Naive thymus-derived CD4-positive, alpha-beta T cell (primary cell): Measurements from ENCODE around the gene REM1. TPM values are rescaled to one million over a fixed set of nuclear protein-coding genes. Genes with fewer than 3 reads are reported as not detected.

Experiments
- ATAC-seq: fragments of 150-1000 bp; cut with Tn5 transposase; 2 replicates; pipeline ENCODE4 v1.10.0; 2021; ENCODE audit warnings: mild to moderate bottlenecking, moderate library complexity
- CTCF ChIA-PET: fragments of 350-600 bp; sonication (Branson Sonifier 250); formaldehyde crosslinking; loops from one replicate; lab custom pipeline; 2021; ENCODE audit warnings: antibody characterized with exemption; lab: Charles Lee
- POLR2A ChIA-PET: fragments of 350-600 bp; sonication (Branson Sonifier 250); formaldehyde crosslinking; loops from one replicate; lab custom pipeline; 2021; ENCODE audit warnings: antibody characterized with exemption, inconsistent platforms; lab: Charles Lee
- DNase-seq, 9 donors: peaks; one replicate each; pipeline versions ENCODE4 v3.0.0 to v3.0.0-alpha.2; 2020 to 2022; ENCODE audit warnings: mixed read lengths in 1 of 9
- H3K27ac ChIP-seq: one replicate; pipeline ENCODE4 v1.7.0; 2013; ENCODE audit warnings: mild to moderate bottlenecking, low read depth, low read length, moderate library complexity
- H3K27me3 ChIP-seq, 2 donors: one replicate each; pipeline ENCODE4 v1.7.0; 2013; ENCODE audit warnings: low read length in 2 of 2, mild to moderate bottlenecking in 2 of 2, moderate library complexity in 2 of 2; ENCODE audit not compliant: control insufficient read depth in 2 of 2, insufficient read depth in 2 of 2
- H3K36me3 ChIP-seq, 3 experiments: 1 replicate in 2 of 3; 2 replicates in 1 of 3; pipeline ENCODE4 v1.7.0; 2013; ENCODE audit warnings: low read length in 3 of 3, mild to moderate bottlenecking in 3 of 3, moderate library complexity in 1 of 3; ENCODE audit not compliant: insufficient read depth in 3 of 3, control insufficient read depth in 2 of 3
- H3K4me1 ChIP-seq, 2 donors: one replicate each; pipeline ENCODE4 v1.7.0; 2013; ENCODE audit warnings: low read length in 2 of 2, mild to moderate bottlenecking in 2 of 2, moderate library complexity in 1 of 2; ENCODE audit not compliant: control insufficient read depth in 2 of 2, insufficient read depth in 2 of 2
- H3K4me3 ChIP-seq: 2 replicates; pipeline ENCODE4 v1.7.0; 2013; ENCODE audit warnings: mild to moderate bottlenecking, low read length
- H3K9me3 ChIP-seq, 3 experiments: 1 replicate in 2 of 3; 2 replicates in 1 of 3; pipeline ENCODE4 v1.7.0; 2013; ENCODE audit warnings: low read length in 3 of 3; ENCODE audit not compliant: control insufficient read depth in 2 of 3
- H3K27ac Mint-ChIP-seq, 9 donors: one replicate each; pipeline ENCODE4 v1.8.0; 2020 to 2022; ENCODE audit warnings: mixed read lengths in 9 of 9, mild to moderate bottlenecking in 8 of 9, moderate library complexity in 5 of 9, inconsistent platforms in 2 of 9
- H3K27me3 Mint-ChIP-seq, 5 donors: one replicate each; pipeline ENCODE4 v1.8.0; 2021 to 2022; ENCODE audit warnings: mixed read lengths in 5 of 5, mild to moderate bottlenecking in 1 of 5
- H3K36me3 Mint-ChIP-seq, 5 donors: one replicate each; pipeline ENCODE4 v1.8.0; 2020 to 2022; ENCODE audit warnings: mixed read lengths in 5 of 5, mild to moderate bottlenecking in 3 of 5, inconsistent platforms in 1 of 5
- H3K4me1 Mint-ChIP-seq, 7 donors: one replicate each; pipeline ENCODE4 v1.8.0; 2020 to 2022; ENCODE audit warnings: mixed read lengths in 7 of 7, mild to moderate bottlenecking in 3 of 7, inconsistent platforms in 1 of 7
- H3K4me3 Mint-ChIP-seq, 10 donors: one replicate each; pipeline ENCODE4 v1.8.0; 2020 to 2022; ENCODE audit warnings: mild to moderate bottlenecking in 10 of 10, mixed read lengths in 10 of 10, moderate library complexity in 6 of 10, inconsistent platforms in 2 of 10
- H3K9me3 Mint-ChIP-seq, 11 donors: one replicate each; pipeline ENCODE4 v1.8.0; 2020 to 2022; ENCODE audit warnings: mixed read lengths in 11 of 11, mild to moderate bottlenecking in 4 of 11, inconsistent platforms in 1 of 11, moderate library complexity in 1 of 11
- intact Hi-C, 2 donors: fragments of 100-400 bp; cut with micrococcal nuclease; formaldehyde crosslinking; loops; one replicate each; pipeline ENCODE4 v1.15.1; 2023
- polyA plus RNA-seq, 2 donors: library from polyadenylated mRNA; unstranded; fragments of 300-500 nt; fragmentation: Illumina TruSeq; gene quantifications; one replicate each; pipeline ENCODE4 v1.2.3, GENCODE V29; 2021
- total RNA-seq, 6 experiments: library from RNA in 5 of 6; stranded (reverse) in 5 of 6; gene quantifications; 1 replicate in 5 of 6; 2 replicates in 1 of 6; pipeline ENCODE4 v1.2.3 and lab custom pipeline; 2021 to 2026

Gene REM1
- total and polyA plus RNA-seq, 7 experiments from 2014 or later, result not detected

DNA sequence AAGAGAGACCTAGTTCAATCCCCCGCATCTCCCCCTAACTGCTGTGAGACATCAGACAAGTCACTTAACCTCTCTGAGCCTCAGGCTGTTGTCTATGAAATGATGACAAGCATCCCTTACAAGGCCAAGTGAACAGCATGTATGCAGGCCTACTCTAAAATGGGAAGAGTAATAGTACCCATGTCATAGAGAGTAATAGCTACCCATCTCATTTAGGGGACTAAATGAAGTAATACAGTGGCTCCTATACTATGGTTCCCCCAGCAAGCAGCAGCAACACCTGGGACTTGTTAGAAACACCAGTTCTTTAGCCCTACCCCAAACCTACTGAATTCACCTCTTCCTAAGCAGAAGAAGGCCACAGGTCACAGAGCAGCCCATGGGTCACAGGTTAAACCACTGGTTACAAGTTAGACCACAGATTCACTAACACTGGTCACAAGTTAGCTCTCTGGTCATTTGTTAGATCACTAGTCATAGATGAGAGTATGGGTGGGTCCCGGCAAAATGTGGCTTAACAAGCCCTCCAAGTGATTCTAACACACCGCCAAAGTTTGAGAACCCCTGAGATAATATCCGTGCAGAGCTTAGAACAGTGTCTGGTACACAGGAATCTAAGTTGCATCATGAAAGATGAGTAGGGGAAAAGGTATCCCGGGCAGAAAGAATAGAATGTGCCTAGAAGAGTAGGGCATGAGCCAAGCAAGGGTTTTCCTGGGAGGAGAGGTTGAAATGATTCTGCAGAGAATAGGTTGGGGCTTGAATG lies 1.6 kb upstream of the REM1 start:
- H3K4me3 ChIP-seq, result no peak overlapping the region
- H3K4me1 Mint-ChIP-seq, result peaks cover 0 to 13% (median 3%) of the 10 kb centered on the region in 7 donors
- no peak overlapping the region for H3K27ac ChIP-seq
- ATAC-seq (no peak), DNase-seq (no peak)
- intact Hi-C loops, result no loop called here
- H3K4me3 Mint-ChIP-seq, result peak overlapping the region in 3 of 10 donors; percentile 6 to 63 (median 9)
- H3K9me3 Mint-ChIP-seq, result peaks cover 0 to 11% (median 4%) of the 10 kb centered on the region in 11 donors
- ChIA-PET POLR2A (no interaction called here), CTCF (no interaction called here)
- H3K27me3 Mint-ChIP-seq, result peaks cover 35 to 52% (median 50%) of the 10 kb centered on the region in 5 donors
- H3K36me3 ChIP-seq, result no peaks in the 10 kb centered on the region
- peaks cover 0 to 5% of the 10 kb centered on the region in 2 donors for H3K27me3 ChIP-seq
- peaks cover 0 to 6% (median 4%) of the 10 kb centered on the region in 5 donors for H3K36me3 Mint-ChIP-seq
- H3K4me1 ChIP-seq, result no peaks in the 10 kb centered on the region
- no peak overlapping the region for H3K27ac Mint-ChIP-seq
- H3K9me3 ChIP-seq, result no peaks in the 10 kb centered on the region

DNA sequence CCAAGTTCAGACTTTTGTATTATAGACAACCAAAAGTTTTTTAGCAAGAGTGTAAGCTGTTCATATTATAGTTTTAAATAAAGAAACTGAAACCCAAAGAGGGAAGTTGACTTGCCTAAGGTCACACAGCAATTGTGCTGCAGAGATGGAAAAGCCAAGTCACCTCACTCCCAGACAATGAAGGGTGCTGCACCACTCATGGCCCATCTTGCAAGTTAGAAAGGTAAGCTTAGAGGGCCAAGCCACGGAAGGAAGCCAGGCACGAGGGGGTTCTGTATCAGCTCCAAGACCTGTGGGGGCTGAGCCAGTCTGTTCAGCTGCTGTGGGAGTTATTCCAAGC lies 1.0 kb upstream of the REM1 start:
- ATAC-seq (no peak), DNase-seq (no peak)
- Mint-ChIP-seq H3K36me3 (peaks cover 0 to 6% (median 4%) of the 10 kb centered on the region in 5 donors), H3K9me3 (peaks cover 0 to 11% (median 4%) of the 10 kb centered on the region in 11 donors), H3K27ac (no peak overlapping the region), H3K4me3 (peak overlapping the region in 2 of 10 donors; percentile 6 to 15), H3K4me1 (peaks cover 0 to 13% (median 3%) of the 10 kb centered on the region in 7 donors), H3K27me3 (peaks cover 36 to 53% (median 51%) of the 10 kb centered on the region in 5 donors)
- intact Hi-C loops, result no loop called here
- Histone ChIP-seq H3K9me3 (no peaks in the 10 kb centered on the region), H3K4me1 (no peaks in the 10 kb centered on the region), H3K36me3 (no peaks in the 10 kb centered on the region), H3K27ac (no peak overlapping the region), H3K27me3 (peaks cover 0 to 5% of the 10 kb centered on the region in 2 donors), H3K4me3 (no peak overlapping the region)
- POLR2A ChIA-PET, result no interaction called here
- CTCF ChIA-PET, result no interaction called here

DNA sequence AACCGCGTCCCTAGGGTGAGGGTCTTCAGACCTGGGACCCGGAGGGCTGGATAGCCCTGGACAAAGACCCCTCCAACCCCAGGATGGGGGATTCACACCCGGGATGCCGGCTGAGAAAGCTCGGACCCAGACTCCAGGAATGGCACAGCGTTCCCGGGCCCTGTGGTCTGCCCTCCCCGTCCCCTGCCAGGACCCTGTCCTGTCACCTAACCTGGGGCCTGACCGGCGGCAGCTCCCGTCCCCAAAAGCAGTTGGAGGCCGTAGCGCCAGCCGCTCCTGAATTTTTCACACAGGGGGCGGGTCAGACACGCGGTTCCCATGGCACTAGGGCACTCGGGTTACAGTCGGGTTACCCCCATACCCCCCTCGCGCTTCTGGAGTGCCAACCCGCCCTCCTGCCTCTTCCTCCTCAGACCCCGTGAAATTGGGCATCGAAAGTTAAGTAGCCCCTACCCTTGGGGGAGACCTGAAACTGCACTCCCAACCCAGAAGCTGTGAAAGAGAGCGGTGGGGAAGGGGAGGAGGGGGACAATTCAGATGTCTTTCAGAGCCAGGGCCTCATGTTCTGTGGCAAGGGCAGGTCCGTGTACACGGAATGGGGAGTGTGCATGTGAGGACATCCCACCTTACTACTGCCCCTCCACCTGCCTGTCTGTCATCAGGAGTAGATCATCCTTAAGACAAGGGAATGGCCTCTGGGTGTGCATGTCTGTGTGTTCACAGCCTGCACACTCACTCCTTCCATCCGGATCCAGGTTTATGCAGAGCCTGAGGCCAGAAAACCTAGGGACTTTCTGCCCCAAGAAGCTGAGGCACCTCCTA lies 595 bp downstream of the REM1 start:
- Mint-ChIP-seq H3K4me3 (peak overlapping the region in 2 of 10 donors; percentile 25 to 45), H3K4me1 (peaks cover 0 to 13% (median 3%) of the 10 kb centered on the region in 7 donors), H3K9me3 (peaks cover 0 to 11% (median 4%) of the 10 kb centered on the region in 11 donors), H3K27ac (no peak overlapping the region), H3K27me3 (peaks cover 36 to 57% (median 51%) of the 10 kb centered on the region in 5 donors), H3K36me3 (peaks cover 0 to 6% (median 4%) of the 10 kb centered on the region in 5 donors)
- ChIA-PET CTCF (no interaction called here), POLR2A (no interaction called here)
- no peak overlapping the region for H3K27ac ChIP-seq
- H3K4me3 ChIP-seq, result no peak overlapping the region
- no peaks in the 10 kb centered on the region for H3K36me3 ChIP-seq
- no peak for DNase-seq
- H3K27me3 ChIP-seq, result peaks cover 0 to 5% of the 10 kb centered on the region in 2 donors
- no peaks in the 10 kb centered on the region for H3K4me1 ChIP-seq
- intact Hi-C loops, result no loop called here
- no peaks in the 10 kb centered on the region for H3K9me3 ChIP-seq
- ATAC-seq, result no peak

DNA sequence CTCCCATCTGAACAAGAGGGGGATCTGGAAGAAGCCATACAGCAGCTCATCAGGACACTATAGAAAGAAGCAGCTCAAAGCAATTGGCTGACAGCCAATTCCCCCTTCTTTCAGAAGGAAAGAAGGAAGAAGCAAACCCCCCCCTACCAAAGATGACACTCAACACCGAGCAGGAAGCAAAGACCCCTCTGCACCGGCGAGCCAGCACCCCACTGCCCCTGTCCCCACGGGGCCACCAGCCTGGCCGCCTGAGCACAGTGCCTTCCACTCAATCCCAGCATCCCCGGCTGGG lies 1.2 kb downstream of the REM1 start:
- Histone ChIP-seq H3K4me3 (no peak overlapping the region), H3K27me3 (peaks cover 0 to 5% of the 10 kb centered on the region in 2 donors), H3K36me3 (no peaks in the 10 kb centered on the region), H3K27ac (no peak overlapping the region), H3K4me1 (no peaks in the 10 kb centered on the region), H3K9me3 (no peaks in the 10 kb centered on the region)
- POLR2A ChIA-PET, result no interaction called here
- Mint-ChIP-seq H3K27ac (no peak overlapping the region), H3K4me3 (no peak overlapping the region), H3K9me3 (peaks cover 0 to 11% (median 4%) of the 10 kb centered on the region in 11 donors), H3K36me3 (peaks cover 0 to 6% (median 4%) of the 10 kb centered on the region in 5 donors), H3K27me3 (peaks cover 37 to 57% (median 52%) of the 10 kb centered on the region in 5 donors), H3K4me1 (peaks cover 0 to 13% (median 3%) of the 10 kb centered on the region in 7 donors)
- intact Hi-C loops, result no loop called here
- no peak for ATAC-seq
- CTCF ChIA-PET, result no interaction called here
- no peak for DNase-seq

DNA sequence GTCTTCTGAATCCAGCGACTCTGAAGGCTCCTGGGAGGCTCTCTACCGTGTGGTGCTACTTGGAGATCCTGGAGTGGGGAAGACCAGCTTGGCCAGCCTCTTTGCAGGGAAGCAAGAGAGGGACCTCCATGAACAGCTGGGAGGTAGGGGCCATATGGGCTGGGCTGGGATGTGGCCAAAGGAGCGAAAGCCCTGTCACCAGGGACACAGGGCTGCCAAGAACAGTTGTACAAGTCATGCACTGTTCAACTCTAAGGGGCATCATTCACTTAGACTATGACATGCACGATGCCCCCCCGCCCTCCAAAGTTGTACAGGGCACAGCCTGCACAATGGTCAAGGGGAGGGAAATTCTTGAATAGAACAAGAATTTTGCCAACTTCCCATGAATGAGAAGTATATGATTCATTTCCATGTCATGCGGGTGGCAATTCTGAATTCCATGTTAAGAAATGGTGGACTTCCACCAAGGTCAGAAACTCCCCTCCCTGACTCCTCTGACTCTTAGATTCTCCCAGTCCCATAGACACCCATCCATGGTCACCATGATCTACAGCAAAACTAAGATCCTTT lies 1.6 kb downstream of the REM1 start:
- no peak overlapping the region for H3K27ac Mint-ChIP-seq
- intact Hi-C loops, result no loop called here

DNA sequence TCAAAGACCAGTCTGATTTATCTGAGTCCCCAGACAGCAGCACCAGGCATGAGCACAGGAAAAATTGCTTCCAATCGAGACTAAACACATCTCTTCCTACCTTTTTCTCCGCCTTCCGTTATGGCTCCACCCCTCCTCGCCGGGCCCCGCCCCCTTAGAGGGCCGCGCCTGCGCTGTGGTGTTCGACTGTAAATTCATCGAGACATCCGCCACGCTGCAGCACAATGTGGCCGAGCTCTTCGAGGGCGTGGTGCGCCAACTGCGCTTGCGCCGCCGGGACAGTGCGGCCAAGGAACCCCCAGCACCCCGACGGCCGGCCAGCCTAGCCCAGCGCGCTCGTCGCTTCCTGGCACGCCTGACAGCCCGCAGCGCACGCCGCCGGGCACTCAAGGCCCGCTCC lies 8.9 kb downstream of the REM1 start:
- POLR2A ChIA-PET, result no interaction called here
- Mint-ChIP-seq H3K4me3 (no peak overlapping the region), H3K4me1 (peaks cover 0 to 14% (median 0%) of the 10 kb centered on the region in 7 donors), H3K27me3 (peaks cover 23 to 39% (median 31%) of the 10 kb centered on the region in 5 donors), H3K9me3 (peaks cover 0 to 3% (median 0%) of the 10 kb centered on the region in 11 donors), H3K27ac (no peak overlapping the region), H3K36me3 (peaks cover 0 to 6% (median 0%) of the 10 kb centered on the region in 5 donors)
- peaks cover 0 to 3% of the 10 kb centered on the region in 2 donors for H3K27me3 ChIP-seq
- no peaks in the 10 kb centered on the region for H3K4me1 ChIP-seq
- H3K36me3 ChIP-seq, result no peaks in the 10 kb centered on the region
- H3K4me3 ChIP-seq, result no peak overlapping the region
- CTCF ChIA-PET, result no interaction called here
- intact Hi-C loops, result no loop called here
- no peak for ATAC-seq
- no peaks in the 10 kb centered on the region for H3K9me3 ChIP-seq
- DNase-seq, result peak in 2 of 9 donors; percentile 9 to 10
- no peak overlapping the region for H3K27ac ChIP-seq

More for the DNA sequence above, 1.6 kb downstream of the REM1 start:
- CTCF ChIA-PET, result interaction anchor here (0.7 kb wide), 1 partner anchor 10 kb away, joined by 3 read pairs; no protein-coding TSS in a partner anchor
- H3K27me3 Mint-ChIP-seq, result peaks cover 39 to 61% (median 55%) of the 10 kb centered on the region in 5 donors
- H3K4me3 ChIP-seq, result no peak overlapping the region
- no peak for DNase-seq
- no peak for ATAC-seq
- no peaks in the 10 kb centered on the region for H3K4me1 ChIP-seq
- H3K36me3 ChIP-seq, result no peaks in the 10 kb centered on the region
- H3K4me1 Mint-ChIP-seq, result peaks cover 0 to 13% (median 3%) of the 10 kb centered on the region in 7 donors
- peaks cover 0 to 6% (median 4%) of the 10 kb centered on the region in 5 donors for H3K36me3 Mint-ChIP-seq
- peaks cover 0 to 5% of the 10 kb centered on the region in 2 donors for H3K27me3 ChIP-seq
- POLR2A ChIA-PET, result no interaction called here
- H3K4me3 Mint-ChIP-seq, result no peak overlapping the region
- no peaks in the 10 kb centered on the region for H3K9me3 ChIP-seq
- H3K27ac ChIP-seq, result no peak overlapping the region
- peaks cover 0 to 11% (median 4%) of the 10 kb centered on the region in 11 donors for H3K9me3 Mint-ChIP-seq
